Neuronal stem cell (in vitro differentiated cells): ENCODE measurements around the gene FAIM2.

Experiments
- DNase-seq: peaks from one replicate; pipeline ENCODE4 v3.0.0-alpha.2; 2013; ENCODE audit warnings: low spot score
- H2AFZ ChIP-seq: one replicate; pipeline ENCODE4 v1.6.1; 2013; ENCODE audit warnings: mild to moderate bottlenecking, low read length, inconsistent platforms
- H2AK5ac ChIP-seq: 2 replicates; pipeline ENCODE4 v1.6.1; 2013; ENCODE audit warnings: low read depth, mild to moderate bottlenecking, inconsistent platforms, low read length, moderate library complexity, mixed read lengths
- H2BK120ac ChIP-seq: 2 replicates; pipeline ENCODE4 v1.6.1; 2013; ENCODE audit warnings: low read depth, mild to moderate bottlenecking, inconsistent platforms, low read length, moderate library complexity, mixed read lengths
- H2BK12ac ChIP-seq: one replicate; pipeline ENCODE4 v1.6.1; 2013; ENCODE audit warnings: low read length, inconsistent platforms
- H2BK15ac ChIP-seq: 2 replicates; pipeline ENCODE4 v1.6.1; 2013; ENCODE audit warnings: mild to moderate bottlenecking, low read length, inconsistent platforms, mixed read lengths
- H2BK5ac ChIP-seq: one replicate; pipeline ENCODE4 v1.6.1; 2013; ENCODE audit warnings: inconsistent platforms, mild to moderate bottlenecking, low read length, moderate library complexity
- H3K14ac ChIP-seq: one replicate; pipeline ENCODE4 v1.6.1; 2013; ENCODE audit warnings: low read length, inconsistent platforms
- H3K18ac ChIP-seq: 2 replicates; pipeline ENCODE4 v1.6.1; 2013; ENCODE audit warnings: low read length, inconsistent platforms
- H3K23ac ChIP-seq: 2 replicates; pipeline ENCODE4 v1.6.1; 2013; ENCODE audit warnings: low read depth, mild to moderate bottlenecking, mixed read lengths, low read length, inconsistent platforms; ENCODE audit not compliant: poor library complexity
- H3K27ac ChIP-seq: replicated peaks from 3 replicates; pipeline ENCODE4 v1.5.1; 2013; ENCODE audit warnings: low read length, inconsistent platforms
- H3K27me3 ChIP-seq, 3 experiments: 2 replicates each; pipeline ENCODE4 v1.6.1; 2013; ENCODE audit warnings: low read length in 3 of 3, mild to moderate bottlenecking in 2 of 3, inconsistent platforms in 1 of 3, low read depth in 1 of 3, mixed read lengths in 1 of 3, moderate library complexity in 1 of 3; ENCODE audit not compliant: control insufficient read depth in 3 of 3, insufficient read depth in 3 of 3
- H3K36me3 ChIP-seq, 2 donors: replicated peaks in 1 of 2; 2 replicates each; pipeline ENCODE4 v1.6.1; 2013; ENCODE audit warnings: low read length in 2 of 2; ENCODE audit not compliant: control insufficient read depth in 2 of 2, insufficient read depth in 2 of 2
- H3K4ac ChIP-seq: 2 replicates; pipeline ENCODE4 v1.6.1; 2013; ENCODE audit warnings: inconsistent platforms, mild to moderate bottlenecking, low read length, moderate library complexity
- H3K4me1 ChIP-seq, 2 donors: 1 replicate in 1 of 2; 2 replicates in 1 of 2; pipeline ENCODE4 v1.6.1; 2013; ENCODE audit warnings: low read length in 2 of 2, low read depth in 1 of 2; ENCODE audit not compliant: control insufficient read depth in 2 of 2, insufficient read depth in 1 of 2
- H3K4me2 ChIP-seq: one replicate; pipeline ENCODE4 v1.6.1; 2013; ENCODE audit warnings: mild to moderate bottlenecking, low read length, inconsistent platforms; ENCODE audit not compliant: insufficient read depth, poor library complexity, severe bottlenecking
- H3K4me3 ChIP-seq, 2 donors: 2 replicates each; pipeline ENCODE4 v1.5.1; 2013; ENCODE audit warnings: low read length in 2 of 2, mild to moderate bottlenecking in 2 of 2, inconsistent platforms in 1 of 2, moderate library complexity in 1 of 2
- H3K79me1 ChIP-seq: one replicate; pipeline ENCODE4 v1.6.1; 2013; ENCODE audit warnings: low read depth, mild to moderate bottlenecking, inconsistent platforms, low read length, moderate library complexity
- H3K9ac ChIP-seq: one replicate; pipeline ENCODE4 v1.6.1; 2013; ENCODE audit warnings: mild to moderate bottlenecking, low read depth, low read length, inconsistent platforms; ENCODE audit not compliant: poor library complexity
- H3K9me3 ChIP-seq, 2 donors: replicated peaks in 1 of 2; 2 replicates each; pipeline versions ENCODE3 to v1.6.1; 2013; ENCODE audit warnings: low read length in 2 of 2, mild to moderate bottlenecking in 2 of 2, inconsistent platforms in 1 of 2, low read depth in 1 of 2, mixed read lengths in 1 of 2, moderate library complexity in 1 of 2; ENCODE audit not compliant: control insufficient read depth in 2 of 2, insufficient read depth in 1 of 2
- H4K8ac ChIP-seq: one replicate; pipeline ENCODE4 v1.6.1; 2013; ENCODE audit warnings: low read depth, mild to moderate bottlenecking, inconsistent platforms, low read length, moderate library complexity
- H4K91ac ChIP-seq: one replicate; pipeline ENCODE4 v1.6.1; 2013; ENCODE audit warnings: low read length, low read depth, mild to moderate bottlenecking, inconsistent platforms; ENCODE audit not compliant: poor library complexity
- WGBS, 2 donors: extraction: QIAGEN DNeasy Blood & Tissue Kit; methylation state at CpG; one replicate each; pipeline ENCODE4 v1.1.7; 2013; ENCODE audit warnings: missing lambda C conversion rate in 2 of 2, mixed read lengths in 1 of 2; ENCODE audit not compliant: insufficient read length in 2 of 2, insufficient replicate concordance in 1 of 2; ENCODE audit errors: extremely low coverage in 2 of 2; 5-methylcytosine and 5-hydroxymethylcytosine counted together

The FAIM2 gene

DNA sequence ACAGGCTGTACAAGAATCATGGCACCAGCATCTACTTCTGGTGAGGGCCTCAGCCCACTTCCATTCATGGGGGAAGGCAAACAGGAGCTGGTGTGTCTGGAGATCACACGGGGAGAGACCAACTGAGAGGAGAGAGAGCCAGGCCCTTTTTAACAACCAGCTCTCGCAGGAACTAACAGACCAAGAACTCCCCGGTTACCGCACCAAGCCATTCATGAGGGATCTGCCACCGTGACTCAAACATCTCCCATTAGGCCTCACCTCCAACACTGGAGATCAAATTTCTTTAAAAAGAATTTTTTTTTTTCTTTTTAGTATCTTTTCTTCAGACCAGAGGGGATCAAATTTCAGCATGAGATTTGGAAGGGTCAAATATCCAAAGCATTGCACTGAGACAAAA is 30.1 kb upstream of the FAIM2 start:
- Histone ChIP-seq H3K23ac (no peak overlapping the region), H2BK120ac (no peak overlapping the region), H3K9me3 (peaks cover 0 to 2% of the 10 kb centered on the region in 2 donors), H4K8ac (no peak overlapping the region), H3K36me3 (no peaks in the 10 kb centered on the region), H4K91ac (no peak overlapping the region), H3K18ac (no peak overlapping the region), H3K4me1 (no peaks in the 10 kb centered on the region), H3K4ac (no peak overlapping the region), H3K27ac (no peak overlapping the region), H3K9ac (no peak overlapping the region), H3K4me3 (no peak overlapping the region), H3K4me2 (no peak overlapping the region), H2BK5ac (no peak overlapping the region), H2AFZ (no peak overlapping the region), H3K27me3 (peaks cover 0 to 17% (median 0%) of the 10 kb centered on the region in 3 experiments), H2BK15ac (no peak overlapping the region), H2AK5ac (no peak overlapping the region), H3K79me1 (no peaks in the 10 kb centered on the region), H3K14ac (no peak overlapping the region), H2BK12ac (no peak overlapping the region)
- no peak for DNase-seq
- no CpG with 5 or more reads among the region's 5 CpGs for WGBS, 2 donors

DNA sequence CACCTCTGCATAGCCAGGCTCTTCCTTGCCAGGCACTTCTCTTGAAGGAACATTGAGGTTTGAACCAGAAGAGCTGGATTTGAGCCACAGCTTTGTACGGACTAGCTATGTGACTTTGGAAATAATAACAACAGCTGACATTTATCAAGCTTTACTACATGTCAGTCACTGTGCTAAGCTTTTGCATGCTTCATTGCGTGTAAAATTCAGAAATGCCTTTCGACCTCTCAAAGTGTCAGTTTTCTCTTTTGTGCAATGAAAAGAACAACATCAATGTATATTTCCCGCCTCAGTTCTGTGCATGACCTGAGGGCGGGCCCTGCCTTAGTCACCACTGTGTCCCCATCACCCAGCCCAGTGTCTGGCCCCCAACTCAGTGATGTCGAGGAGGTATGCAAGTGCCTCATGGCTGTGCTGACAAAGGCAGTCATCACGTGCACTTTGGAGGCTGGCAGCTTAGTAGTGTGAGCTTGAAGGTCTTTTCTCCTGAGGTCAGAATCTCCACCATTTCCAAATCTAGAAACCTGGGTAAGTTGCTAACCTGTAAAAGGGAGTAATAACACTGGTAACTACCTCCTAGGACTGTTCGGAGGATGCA is 28.9 kb upstream of the FAIM2 start:
- no peak overlapping the region for H3K14ac ChIP-seq
- no peaks in the 10 kb centered on the region for H3K36me3 ChIP-seq
- no peak overlapping the region for H3K4ac ChIP-seq
- H3K4me1 ChIP-seq = no peaks in the 10 kb centered on the region
- no peak overlapping the region for H3K27ac ChIP-seq
- no peak overlapping the region for H4K91ac ChIP-seq
- no peak overlapping the region for H2AK5ac ChIP-seq
- no peak overlapping the region for H3K4me2 ChIP-seq
- H3K79me1 ChIP-seq = no peaks in the 10 kb centered on the region
- H3K9ac ChIP-seq = no peak overlapping the region
- H4K8ac ChIP-seq = no peak overlapping the region
- H2BK15ac ChIP-seq = no peak overlapping the region
- H3K4me3 ChIP-seq = no peak overlapping the region
- DNase-seq = no peak
- H2AFZ ChIP-seq = no peak overlapping the region
- no peak overlapping the region for H2BK120ac ChIP-seq
- H3K23ac ChIP-seq = no peak overlapping the region
- H3K18ac ChIP-seq = no peak overlapping the region
- H2BK5ac ChIP-seq = no peak overlapping the region
- H2BK12ac ChIP-seq = no peak overlapping the region
- WGBS, 2 donors = no CpG with 5 or more reads among the region's 8 CpGs
- peaks cover 0 to 2% of the 10 kb centered on the region in 2 donors for H3K9me3 ChIP-seq
- peaks cover 0 to 18% (median 0%) of the 10 kb centered on the region in 3 experiments for H3K27me3 ChIP-seq

GRCh38 chr12:49932023-49932422 is 28.3 kb upstream of the FAIM2 start:
- Histone ChIP-seq H3K18ac (no peak overlapping the region), H2BK12ac (no peak overlapping the region), H4K91ac (no peak overlapping the region), H3K23ac (no peak overlapping the region), H3K27me3 (peaks cover 0 to 17% (median 0%) of the 10 kb centered on the region in 3 experiments), H2BK15ac (no peak overlapping the region), H3K14ac (no peak overlapping the region), H4K8ac (no peak overlapping the region), H3K4me1 (no peaks in the 10 kb centered on the region), H3K79me1 (no peaks in the 10 kb centered on the region), H3K9me3 (peaks cover 0 to 2% of the 10 kb centered on the region in 2 donors), H3K4me3 (no peak overlapping the region), H3K9ac (no peak overlapping the region), H2BK120ac (no peak overlapping the region), H2AFZ (no peak overlapping the region), H3K36me3 (no peaks in the 10 kb centered on the region), H3K4me2 (no peak overlapping the region), H2BK5ac (no peak overlapping the region), H2AK5ac (no peak overlapping the region), H3K4ac (no peak overlapping the region), H3K27ac (no peak overlapping the region)
- no CpG with 5 or more reads among the region's 7 CpGs for WGBS, 2 donors
- no peak for DNase-seq

- WGBS, 2 donors = no CpG with 5 or more reads among the region's 3 CpGs
- H2BK15ac ChIP-seq = no peak overlapping the region
- no peak overlapping the region for H2BK120ac ChIP-seq
- H3K9me3 ChIP-seq = peaks cover 0 to 2% of the 10 kb centered on the region in 2 donors
- H3K9ac ChIP-seq = no peak overlapping the region
- H3K4me1 ChIP-seq = no peaks in the 10 kb centered on the region
- no peak overlapping the region for H4K8ac ChIP-seq
- H3K18ac ChIP-seq = no peak overlapping the region
- no peak overlapping the region for H3K27ac ChIP-seq
- no peak overlapping the region for H2AK5ac ChIP-seq
- H2BK5ac ChIP-seq = no peak overlapping the region
- H2BK12ac ChIP-seq = no peak overlapping the region
- H3K36me3 ChIP-seq = no peaks in the 10 kb centered on the region
- no peak overlapping the region for H3K4ac ChIP-seq
- no peak for DNase-seq
- H3K14ac ChIP-seq = no peak overlapping the region
- H3K27me3 ChIP-seq = peaks cover 0 to 22% (median 0%) of the 10 kb centered on the region in 3 experiments
- no peak overlapping the region for H3K4me2 ChIP-seq
- H4K91ac ChIP-seq = no peak overlapping the region
- H3K23ac ChIP-seq = no peak overlapping the region
- H3K79me1 ChIP-seq = no peaks in the 10 kb centered on the region
- H2AFZ ChIP-seq = no peak overlapping the region
- H3K4me3 ChIP-seq = no peak overlapping the region
Measured at GRCh38 chr12:49930515-49931288, 27.0 kb upstream of the FAIM2 start.
